DMS53 treated with DMSO at 0.1 percent for 48 hours (cell line): Measurements from ENCODE around the gene SLAIN2.

Source experiments
- DNase-seq: peaks from one replicate; lab custom pipeline; 2025; ENCODE audit not compliant: unreplicated experiment; lab: John Stamatoyannopoulos, UW

Gene SLAIN2

GRCh38 chr4:48334236-48334635 is 7.1 kb upstream of the SLAIN2 start:
- DNase-seq: no peak

GRCh38 chr4:48334900-48335384 is 6.4 kb upstream of the SLAIN2 start:
- DNase-seq: peak; percentile 68

- DNase-seq: no peak
Measured at GRCh38 chr4:48336146-48336870, 5.0 kb upstream of the SLAIN2 start.

- no peak for DNase-seq
Measured at GRCh38 chr4:48337731-48338130, 3.6 kb upstream of the SLAIN2 start.

- no peak for DNase-seq
Measured at GRCh38 chr4:48339642-48340041, 1.7 kb upstream of the SLAIN2 start.

- no peak for DNase-seq
Measured at GRCh38 chr4:48340276-48340964, 909 bp upstream of the SLAIN2 start.

- DNase-seq: no peak
Measured at GRCh38 chr4:48341776-48342605, 662 bp downstream of the SLAIN2 start.

- no peak for DNase-seq
Measured at GRCh38 chr4:48342606-48342880, 1.2 kb downstream of the SLAIN2 start.

GRCh38 chr4:48343035-48343434 is 1.7 kb downstream of the SLAIN2 start:
- DNase-seq: no peak

- DNase-seq: no peak
Measured at GRCh38 chr4:48343551-48343950, 2.2 kb downstream of the SLAIN2 start.

- DNase-seq: no peak
Measured at GRCh38 chr4:48345542-48345941, 4.2 kb downstream of the SLAIN2 start.

GRCh38 chr4:48346594-48346993 is 5.3 kb downstream of the SLAIN2 start:
- DNase-seq: no peak

GRCh38 chr4:48347282-48347921 is 6.1 kb downstream of the SLAIN2 start:
- DNase-seq: no peak

- DNase-seq: peak; percentile 10
Measured at GRCh38 chr4:48350871-48351270, 9.5 kb downstream of the SLAIN2 start.

- DNase-seq: no peak
Measured at GRCh38 chr4:48352793-48353192, 11.5 kb downstream of the SLAIN2 start.

- DNase-seq: no peak
Measured at GRCh38 chr4:48356355-48356754, 15.0 kb downstream of the SLAIN2 start.

GRCh38 chr4:48360285-48361011 is 19.1 kb downstream of the SLAIN2 start:
- no peak for DNase-seq

- DNase-seq: no peak
Measured at GRCh38 chr4:48361012-48361400, 19.7 kb downstream of the SLAIN2 start.

GRCh38 chr4:48366611-48367010 is 25.3 kb downstream of the SLAIN2 start:
- DNase-seq: no peak

GRCh38 chr4:48367016-48367415 is 25.7 kb downstream of the SLAIN2 start:
- DNase-seq: no peak

GRCh38 chr4:48368389-48368788 is 27.1 kb downstream of the SLAIN2 start:
- DNase-seq: no peak
